HCT116 (cell line): ENCODE results near the gene MYBL2.

Experiments used
- CTCF ChIP-seq, 3 experiments: fragments of 200-600 bp in 1 of 3; sonication (generic) in 1 of 3; IDR thresholded peaks in 2 of 3; conservative IDR thresholded peaks in 1 of 3; 2 replicates each; pipeline ENCODE4 v1.5.1; 2012 to 2017; ENCODE audit warnings: low read depth in 2 of 3, low read length in 2 of 3, antibody characterized with exemption in 1 of 3, borderline replicate concordance in 1 of 3, control low read depth in 1 of 3, mild to moderate bottlenecking in 1 of 3, mixed read lengths in 1 of 3, mixed run types in 1 of 3, moderate library complexity in 1 of 3; ENCODE audit not compliant: insufficient read depth in 1 of 3
- EGR1 ChIP-seq: IDR thresholded peaks from 2 replicates; pipeline ENCODE4 v1.6.1; 2012; ENCODE audit warnings: low read depth
- ELF1 ChIP-seq: IDR thresholded peaks from 2 replicates; pipeline ENCODE4 v1.6.1; 2012; ENCODE audit warnings: low read depth, borderline replicate concordance
- FOSL1 ChIP-seq: IDR thresholded peaks from 2 replicates; pipeline ENCODE4 v1.6.1; 2012; ENCODE audit warnings: low read depth
- RAD21 ChIP-seq: IDR thresholded peaks from 2 replicates; pipeline ENCODE4 v1.6.1; 2012; ENCODE audit warnings: low read depth, mild to moderate bottlenecking

- TF ChIP-seq CTCF (IDR thresholded peaks at IDR 0.05 in 2 of 3, conservative IDR thresholded peaks at IDR 0.05 in 1 of 3; ENCODE audit: borderline replicate concordance in 1 of 3, insufficient read depth in 1 of 3, low read depth in 2 of 3, low read length in 2 of 3), result no peak
- no peak for TF ChIP-seq RAD21
- no peak for TF ChIP-seq ELF1
- no peak for TF ChIP-seq FOSL1
- no peak for TF ChIP-seq EGR1
Measured at GRCh38 chr20:43689165-43689564, 22.3 kb downstream of the MYBL2 start.
